ENCODE measurements around the gene SEC14L3.

The SEC14L3 gene

DNA sequence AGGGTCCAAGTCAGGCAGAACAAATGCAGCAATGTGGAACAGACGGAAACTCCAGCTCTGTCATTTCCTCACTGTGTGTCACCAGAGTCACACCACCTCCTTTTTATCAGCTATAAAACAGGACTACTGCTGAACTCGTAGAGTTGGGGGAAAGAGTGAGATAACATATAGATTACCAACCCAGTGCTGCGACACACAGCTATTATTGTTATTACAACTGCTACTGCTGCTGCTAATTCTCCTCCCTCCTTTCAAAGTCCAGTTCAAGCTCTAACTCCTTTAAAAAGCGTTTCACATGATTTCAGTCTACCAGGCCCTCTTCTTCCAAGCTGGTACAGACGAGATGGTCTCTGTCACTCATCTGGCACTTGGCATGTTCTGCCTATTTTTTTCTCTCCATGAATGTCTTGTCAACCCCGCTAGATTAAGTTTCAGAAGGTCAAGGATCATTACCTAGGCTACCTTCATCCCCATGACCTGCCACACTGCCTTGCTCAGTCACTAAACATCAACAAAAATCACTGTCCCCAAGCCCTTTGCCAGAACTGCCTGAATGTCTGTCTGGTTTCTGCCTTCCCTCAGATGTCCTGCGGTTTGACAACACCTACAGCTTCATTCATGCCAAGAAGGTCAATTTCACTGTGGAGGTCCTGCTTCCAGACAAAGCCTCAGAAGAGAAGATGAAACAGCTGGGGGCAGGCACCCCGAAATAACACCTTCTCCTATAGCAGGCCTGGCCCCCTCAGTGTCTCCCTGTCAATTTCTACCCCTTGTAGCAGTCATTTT lies 49.9 kb downstream of the SEC14L3 start:
- DNase-seq, result no peak

DNA sequence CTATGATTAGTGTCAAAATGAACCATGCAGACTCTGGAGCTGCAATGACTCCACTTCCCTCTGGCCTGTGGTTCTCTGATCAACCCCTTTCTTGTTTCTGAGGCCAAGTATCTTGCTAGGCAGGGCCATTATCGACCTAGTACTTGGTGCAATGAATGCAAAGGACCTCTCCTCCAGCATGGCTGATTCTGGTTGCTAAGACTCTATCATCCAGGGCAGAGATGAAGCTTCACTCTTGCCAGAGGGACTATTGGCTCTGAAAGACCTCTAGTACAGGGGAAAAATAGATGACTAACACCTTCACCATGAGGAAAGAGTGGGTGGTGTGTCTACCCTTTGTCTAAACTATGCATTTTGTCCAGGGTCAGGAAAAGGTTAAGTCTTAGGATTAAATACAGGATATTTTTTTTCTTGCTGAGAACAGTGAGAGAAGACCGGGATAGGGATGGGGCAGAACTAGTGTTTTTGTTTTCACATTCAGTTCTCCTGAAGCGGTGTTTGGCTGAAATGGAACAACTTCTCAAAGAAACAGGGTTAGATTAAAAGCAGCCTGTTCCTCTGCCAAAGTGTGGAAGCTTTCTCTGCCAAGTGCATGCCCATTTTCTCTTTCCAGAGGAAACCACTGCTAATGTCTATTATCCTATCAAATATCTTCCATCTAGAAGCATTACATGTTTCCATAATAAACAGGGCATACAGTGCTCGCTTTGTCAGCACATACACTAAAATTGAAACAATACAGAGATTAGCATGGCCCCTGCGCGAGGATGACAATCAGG lies 51.3 kb downstream of the SEC14L3 start:
- DNase-seq, result no peak

DNA sequence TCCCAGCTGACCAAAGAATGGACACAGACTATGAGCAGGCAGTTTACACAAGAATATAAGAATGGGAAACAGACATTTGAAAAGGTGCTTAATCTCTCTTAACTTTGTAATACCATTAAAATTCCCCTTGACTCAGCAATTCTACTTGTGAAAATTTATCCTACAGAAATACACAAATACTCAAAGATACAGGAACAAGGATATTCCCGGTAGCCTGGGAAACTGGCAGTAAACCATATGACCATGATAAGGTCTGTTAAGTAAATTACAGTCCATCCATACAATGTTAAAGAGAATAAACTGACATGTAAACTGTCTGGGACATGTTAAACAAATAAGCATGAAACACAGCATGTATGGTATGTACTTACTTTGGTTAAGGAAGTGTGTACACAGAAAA lies 55.0 kb downstream of the SEC14L3 start:
- DNase-seq, result no peak

DNA sequence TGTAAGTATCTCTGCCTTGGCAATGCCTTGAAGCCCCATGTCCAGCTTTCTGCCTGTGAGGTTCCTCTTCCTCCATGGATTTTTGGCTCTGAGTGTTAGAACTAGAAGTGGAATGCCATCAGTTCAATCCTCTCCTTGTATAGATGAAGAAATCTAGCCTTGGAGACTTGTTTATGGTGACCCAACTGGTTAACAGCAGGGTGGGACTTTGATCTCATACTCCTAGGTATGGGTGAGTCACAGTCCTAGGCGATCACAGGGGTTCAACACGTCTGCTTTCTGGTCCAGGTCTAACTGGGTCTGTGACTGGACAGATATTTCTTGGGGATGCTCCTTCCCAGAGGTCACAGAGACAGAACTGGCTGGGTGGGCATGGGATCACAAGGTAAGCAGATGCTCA lies 55.4 kb downstream of the SEC14L3 start:
- no peak for DNase-seq

DNA sequence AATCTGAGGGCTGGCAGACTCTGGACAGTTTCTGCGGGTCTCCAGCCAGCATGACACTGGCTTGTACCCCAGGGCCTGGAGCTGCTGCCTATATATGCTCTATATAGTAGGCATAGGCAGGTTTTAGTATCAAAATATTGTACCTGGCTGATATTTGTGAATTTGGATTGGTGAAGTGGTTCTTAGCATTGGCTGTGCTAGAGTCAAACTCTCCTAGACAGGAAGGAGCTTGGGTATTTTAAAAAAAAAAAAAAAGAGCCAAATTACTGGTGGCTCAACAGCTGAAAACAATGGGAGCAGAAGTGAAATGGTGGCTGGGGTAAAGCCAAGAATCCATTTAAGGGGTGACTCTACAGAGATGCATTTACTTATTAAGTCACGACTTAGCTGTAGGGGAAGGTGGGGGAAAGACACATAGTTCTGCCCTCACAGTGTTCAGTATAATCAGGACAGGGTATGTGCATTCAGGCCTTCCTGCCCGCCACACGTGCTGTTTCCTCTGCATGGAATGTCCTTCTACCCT lies 57.2 kb downstream of the SEC14L3 start:
- DNase-seq, result no peak

DNA sequence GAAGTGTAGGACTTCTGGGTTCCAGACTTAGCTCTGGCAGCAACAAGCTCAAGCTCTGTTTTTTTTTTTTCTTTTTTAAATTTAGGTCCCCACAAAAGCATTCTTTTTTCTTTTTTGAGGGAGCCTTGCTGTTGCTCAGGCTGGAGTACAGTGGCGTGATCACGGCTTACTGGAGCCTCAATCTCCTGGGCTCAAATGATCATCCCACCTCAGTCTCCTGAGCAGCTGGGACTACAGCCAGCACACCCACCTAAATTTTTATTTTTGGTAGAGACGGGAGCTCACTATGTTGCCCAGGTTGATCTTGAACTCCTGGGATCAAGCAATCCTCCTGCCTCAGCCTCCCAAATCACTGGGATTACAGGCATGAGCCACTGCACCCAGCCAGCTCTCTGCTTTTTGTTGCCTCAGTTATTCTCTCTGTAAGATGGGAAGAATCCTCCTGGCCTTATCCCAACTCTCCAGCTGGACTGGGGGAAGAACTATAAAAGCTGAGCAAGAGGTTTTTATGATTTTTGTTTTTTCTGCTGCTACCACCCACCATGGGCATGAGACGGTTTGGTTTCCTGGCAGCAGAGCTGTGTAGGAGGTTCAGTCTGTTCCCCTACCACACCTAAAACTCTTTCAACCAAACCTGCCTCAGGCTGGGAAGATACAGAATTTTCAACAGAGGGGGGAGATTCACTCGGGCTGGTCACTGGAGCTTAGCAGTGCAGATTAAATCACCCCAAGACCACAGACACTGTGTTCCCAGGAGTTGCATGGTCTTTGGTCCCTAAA lies 57.9 kb downstream of the SEC14L3 start:
- DNase-seq, result no peak

DNA sequence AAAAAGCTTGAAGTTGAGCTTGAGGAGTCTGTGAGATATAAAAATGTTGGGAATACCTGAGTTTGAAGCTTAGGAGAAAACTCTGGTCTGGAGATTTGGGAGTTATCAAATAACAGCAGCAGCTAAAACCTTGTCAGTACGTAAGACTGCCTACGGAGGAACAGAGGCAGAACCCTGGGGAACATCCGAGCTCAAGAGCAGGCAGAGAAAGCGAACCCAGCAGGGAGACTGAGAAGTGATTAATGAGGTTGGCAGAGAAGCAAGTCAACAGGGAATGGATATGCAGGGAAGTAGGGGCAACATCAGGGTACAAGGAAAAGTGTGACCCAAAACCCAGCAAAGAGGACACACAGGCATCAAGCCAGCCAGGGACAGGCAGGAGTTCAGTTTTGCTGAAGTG lies 58.8 kb downstream of the SEC14L3 start:
- DNase-seq, result no peak

DNA sequence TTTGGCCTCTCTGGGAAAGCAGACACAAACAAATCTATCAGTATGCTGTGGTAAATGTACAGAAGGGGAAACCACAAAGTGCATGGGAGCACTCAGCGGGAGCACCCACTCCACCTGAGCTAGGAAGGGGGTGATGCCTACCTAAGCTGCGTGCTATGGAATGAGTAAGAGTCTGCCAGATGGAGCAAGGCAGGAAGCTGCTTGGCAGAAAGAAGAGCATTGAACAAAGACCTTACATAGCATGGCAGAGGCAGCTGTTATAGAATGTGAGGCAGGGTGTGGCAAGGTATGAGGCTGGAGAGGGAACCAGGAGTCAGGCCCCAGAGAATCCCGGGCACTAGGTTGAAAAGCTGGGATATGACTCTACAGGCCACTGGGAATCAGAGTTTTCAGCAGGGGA lies 60.0 kb downstream of the SEC14L3 start:
- no peak for DNase-seq
